T-helper 17 cell (primary cell): ENCODE measurements around the gene MZT2A. TPM values are rescaled to one million over a fixed set of nuclear protein-coding genes. Genes with fewer than 3 reads are reported as not detected.
"Not testable (repeated sequence)": the region's sequence is repeated elsewhere in the genome, so short reads cannot be mapped to it uniquely, and the experiment has no call there.

ENCODE experiments used
- ATAC-seq: fragments of 150-1000 bp; cut with Tn5 transposase; 2 replicates; pipeline ENCODE4 v1.10.0; 2021; ENCODE audit warnings: mild to moderate bottlenecking, moderate library complexity
- DNase-seq, 3 donors: peaks; one replicate each; pipeline versions ENCODE4 v3.0.0 to v3.0.0-alpha.2; 2020 to 2021
- H3K9me3 ChIP-seq: one replicate; pipeline ENCODE4 v1.7.0; 2013; ENCODE audit warnings: low read length, mild to moderate bottlenecking; ENCODE audit not compliant: control insufficient read depth, poor library complexity, severe bottlenecking
- H3K27ac Mint-ChIP-seq: one replicate; pipeline ENCODE4 v1.8.0; 2022; ENCODE audit warnings: mild to moderate bottlenecking, moderate library complexity, mixed read lengths
- H3K27me3 Mint-ChIP-seq: one replicate; pipeline ENCODE4 v1.8.0; 2022; ENCODE audit warnings: mixed read lengths
- H3K36me3 Mint-ChIP-seq: one replicate; pipeline ENCODE4 v1.8.0; 2022; ENCODE audit warnings: low read depth, mixed read lengths
- H3K4me1 Mint-ChIP-seq: one replicate; pipeline ENCODE4 v1.8.0; 2022; ENCODE audit warnings: mild to moderate bottlenecking, mixed read lengths
- H3K4me3 Mint-ChIP-seq: one replicate; pipeline ENCODE4 v1.8.0; 2022; ENCODE audit warnings: mild to moderate bottlenecking, moderate library complexity, mixed read lengths
- total RNA-seq, 4 donors: library from RNA in 2 of 4; stranded (reverse) in 2 of 4; gene quantifications; one replicate each; pipeline ENCODE4 v1.2.3 and lab custom pipeline; 2022 to 2026

The MZT2A gene
- total RNA-seq, 2 donors from 2014 or later, result 58.4 to 89.1 TPM

- DNase-seq, ATAC-seq: not testable (repeated sequence)
Measured at GRCh38 chr2:131528981-131529863, 37.0 kb upstream of the MZT2A start.

GRCh38 chr2:131527131-131528001 lies 35.2 kb upstream of the MZT2A start, which contains the start of gene CCDC74A:
Gene CCDC74A, plus strand, starts transcription at chr2:131527888. Its CDS starts 83 bp downstream, at chr2:131527971.
- H3K4me1 Mint-ChIP-seq, result not testable (repeated sequence)
- peak; percentile 96 for ATAC-seq

More at GRCh38 chr2:131528981-131529863, 37.0 kb upstream of the MZT2A start:
- not testable (repeated sequence) for H3K36me3 Mint-ChIP-seq, H3K4me1 Mint-ChIP-seq, H3K9me3 ChIP-seq, H3K27me3 Mint-ChIP-seq
- peak overlapping the region; percentile 93 for H3K27ac Mint-ChIP-seq
- H3K4me3 Mint-ChIP-seq, result peak overlapping the region; percentile 87

GRCh38 chr2:131525256-131525655 lies 33.1 kb upstream of the MZT2A start:
- not testable (repeated sequence) for H3K4me1 Mint-ChIP-seq, DNase-seq, H3K4me3 Mint-ChIP-seq, ATAC-seq, H3K27me3 Mint-ChIP-seq, H3K9me3 ChIP-seq, H3K36me3 Mint-ChIP-seq, H3K27ac Mint-ChIP-seq

More at GRCh38 chr2:131527131-131528001, 35.2 kb upstream of the MZT2A start, which contains the start of gene CCDC74A:
- Mint-ChIP-seq H3K4me3 (peak within 1 kb of the TSS; percentile 87), H3K27ac (peak within 1 kb of the TSS; percentile 93)
- not testable (repeated sequence) for H3K36me3 Mint-ChIP-seq, H3K27me3 Mint-ChIP-seq, H3K9me3 ChIP-seq
- peak; percentile 71 to 77 (median 77) for DNase-seq

- DNase-seq, result no peak
- peak; percentile 20 for ATAC-seq
- H3K36me3 Mint-ChIP-seq, result no peaks in the 10 kb centered on the region
- no peaks in the 10 kb centered on the region for H3K9me3 ChIP-seq
- no peaks in the 10 kb centered on the region for H3K4me1 Mint-ChIP-seq
- peak overlapping the region; percentile 80 for H3K27ac Mint-ChIP-seq
- no peaks in the 10 kb centered on the region for H3K27me3 Mint-ChIP-seq
- peak overlapping the region; percentile 12 for H3K4me3 Mint-ChIP-seq
Measured at GRCh38 chr2:131521961-131522781, 30.0 kb upstream of the MZT2A start.

GRCh38 chr2:131521524-131521923 lies 29.3 kb upstream of the MZT2A start:
- not testable (repeated sequence) for DNase-seq, ATAC-seq, H3K4me1 Mint-ChIP-seq, H3K9me3 ChIP-seq, H3K36me3 Mint-ChIP-seq, H3K27me3 Mint-ChIP-seq, H3K4me3 Mint-ChIP-seq
- H3K27ac Mint-ChIP-seq, result peak overlapping the region; percentile 80

GRCh38 chr2:131520526-131520925 lies 28.3 kb upstream of the MZT2A start:
- Mint-ChIP-seq H3K27ac (no peak overlapping the region), H3K4me3 (no peak overlapping the region), H3K27me3 (no peaks in the 10 kb centered on the region), H3K4me1 (no peaks in the 10 kb centered on the region), H3K36me3 (no peaks in the 10 kb centered on the region)
- no peaks in the 10 kb centered on the region for H3K9me3 ChIP-seq
- no peak for DNase-seq
- ATAC-seq, result no peak

- H3K4me1 Mint-ChIP-seq, result not testable (repeated sequence)
Measured at GRCh38 chr2:131519871-131520470, 27.8 kb upstream of the MZT2A start.

GRCh38 chr2:131519466-131519865 lies 27.3 kb upstream of the MZT2A start:
- Mint-ChIP-seq H3K36me3 (no peaks in the 10 kb centered on the region), H3K27ac (no peak overlapping the region)
- ATAC-seq, result no peak

More at GRCh38 chr2:131519871-131520470, 27.8 kb upstream of the MZT2A start:
- not testable (repeated sequence) for DNase-seq, H3K9me3 ChIP-seq, H3K36me3 Mint-ChIP-seq, H3K27ac Mint-ChIP-seq, ATAC-seq, H3K27me3 Mint-ChIP-seq
- peak overlapping the region; percentile 7 for H3K4me3 Mint-ChIP-seq

GRCh38 chr2:131518531-131518930 lies 26.3 kb upstream of the MZT2A start:
- not testable (repeated sequence) for DNase-seq, H3K4me1 Mint-ChIP-seq, H3K4me3 Mint-ChIP-seq, H3K27me3 Mint-ChIP-seq, ATAC-seq, H3K27ac Mint-ChIP-seq, H3K9me3 ChIP-seq, H3K36me3 Mint-ChIP-seq

More at GRCh38 chr2:131519466-131519865, 27.3 kb upstream of the MZT2A start:
- H3K4me1 Mint-ChIP-seq, result no peaks in the 10 kb centered on the region
- DNase-seq, result no peak
- H3K27me3 Mint-ChIP-seq, result no peaks in the 10 kb centered on the region
- H3K4me3 Mint-ChIP-seq, result no peak overlapping the region
- no peaks in the 10 kb centered on the region for H3K9me3 ChIP-seq

GRCh38 chr2:131517856-131518255 lies 25.7 kb upstream of the MZT2A start:
- not testable (repeated sequence) for H3K4me1 Mint-ChIP-seq, DNase-seq, H3K4me3 Mint-ChIP-seq, H3K27me3 Mint-ChIP-seq, ATAC-seq, H3K27ac Mint-ChIP-seq, H3K9me3 ChIP-seq, H3K36me3 Mint-ChIP-seq

GRCh38 chr2:131517106-131517831 lies 25.1 kb upstream of the MZT2A start:
- no peaks in the 10 kb centered on the region for H3K27me3 Mint-ChIP-seq
- peaks cover 3% of the 10 kb centered on the region for H3K36me3 Mint-ChIP-seq
- peaks cover 2% of the 10 kb centered on the region for H3K4me1 Mint-ChIP-seq
- H3K4me3 Mint-ChIP-seq, result no peak overlapping the region
- ATAC-seq (no peak), DNase-seq (no peak)
- no peaks in the 10 kb centered on the region for H3K9me3 ChIP-seq
- H3K27ac Mint-ChIP-seq, result no peak overlapping the region

- H3K4me3 Mint-ChIP-seq, H3K27ac Mint-ChIP-seq: not testable (repeated sequence)
- ATAC-seq, result peak; percentile 9
Measured at GRCh38 chr2:131516621-131517020, 24.4 kb upstream of the MZT2A start.

More at GRCh38 chr2:131516621-131517020, 24.4 kb upstream of the MZT2A start:
- DNase-seq, H3K4me1 Mint-ChIP-seq, H3K36me3 Mint-ChIP-seq, H3K27me3 Mint-ChIP-seq, H3K9me3 ChIP-seq: not testable (repeated sequence)
